Thoracic aorta (tissue), 2 donors: ENCODE results near the gene CLCA1. TPM values are rescaled to one million over a fixed set of nuclear protein-coding genes. Genes with fewer than 3 reads are reported as not detected.

Source experiments
- ATAC-seq: fragments of 150-250 bp; one replicate; pipeline ENCODE4 v1.8.0; 2017; ENCODE audit warnings: low read depth; ENCODE audit not compliant: insufficient number of reproducible peaks, low FRiP score
- DNase-seq: peaks from one replicate; pipeline ENCODE4 v3.0.0-alpha.2; 2020; ENCODE audit warnings: low spot score
- H3K27ac ChIP-seq, 2 donors: fragments of 200-600 bp; sonication (generic); 1 replicate in 1 of 2; 2 replicates in 1 of 2; pipeline ENCODE4 v1.5.1; 2016; ENCODE audit warnings: mild to moderate bottlenecking in 2 of 2, moderate library complexity in 2 of 2
- H3K27me3 ChIP-seq: fragments of 200-600 bp; sonication (generic); replicated peaks from 2 replicates; pipeline ENCODE4 v1.6.0; 2016; ENCODE audit warnings: mild to moderate bottlenecking; ENCODE audit not compliant: insufficient read depth
- H3K36me3 ChIP-seq: fragments of 200-600 bp; sonication (generic); one replicate; pipeline ENCODE4 v1.5.1; 2016
- H3K4me1 ChIP-seq, 2 donors: fragments of 200-600 bp; sonication (generic); 1 replicate in 1 of 2; 2 replicates in 1 of 2; pipeline versions ENCODE4 v1.5.1 to v1.6.0; 2016; ENCODE audit warnings: low read depth in 2 of 2, mild to moderate bottlenecking in 1 of 2; ENCODE audit not compliant: control insufficient read depth in 1 of 2
- H3K4me3 ChIP-seq: fragments of 200-600 bp; sonication (generic); 2 replicates; pipeline ENCODE4 v1.5.1; 2016; ENCODE audit warnings: mild to moderate bottlenecking
- H3K9me3 ChIP-seq: fragments of 200-600 bp; sonication (generic); 2 replicates; pipeline ENCODE4 v1.5.1; 2016
- total RNA-seq, 2 donors: library from RNA; depleted of rRNA; stranded (reverse); fragments of >200 nt; gene quantifications; one replicate each; pipeline versions ENCODE4 v1.1.0 to v1.2.3, GENCODE V29; 2016
- TF ChIP-seq, protein P1 (sequence below): fragments of 200-600 bp; sonication (generic); IDR thresholded peaks from one replicate; pipeline ENCODE4 v1.5.1; 2019; ENCODE audit warnings: antibody characterized with exemption

Gene CLCA1
- total RNA-seq, 2 donors from 2014 or later: not detected

DNA sequence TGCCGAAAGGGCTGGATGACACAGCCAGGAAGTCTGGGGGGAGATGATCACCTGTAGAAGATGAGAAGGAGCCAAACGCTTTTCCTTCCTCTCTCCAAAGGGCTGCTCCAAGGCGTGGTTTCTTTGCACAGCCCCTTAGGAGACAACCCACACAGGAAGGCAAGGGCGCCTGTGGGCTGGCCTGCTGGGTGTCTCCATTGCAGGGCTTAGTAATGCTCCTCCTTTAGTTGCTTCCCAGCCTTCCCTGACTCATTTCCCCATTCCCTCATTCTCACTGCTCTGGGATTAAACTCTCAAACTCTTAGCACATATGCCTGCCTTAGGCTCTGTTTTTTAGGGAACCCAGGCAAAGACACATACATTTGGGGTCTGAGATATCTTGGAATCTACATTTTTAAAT is 1.7 kb upstream of the CLCA1 start:
- Histone ChIP-seq H3K9me3 (no peaks in the 10 kb centered on the region), H3K27me3 (no peaks in the 10 kb centered on the region), H3K4me3 (no peak overlapping the region), H3K4me1 (peaks cover 0 to 11% of the 10 kb centered on the region in 2 donors), H3K27ac (no peak overlapping the region), H3K36me3 (no peaks in the 10 kb centered on the region)
- TF ChIP-seq, protein P1, sequence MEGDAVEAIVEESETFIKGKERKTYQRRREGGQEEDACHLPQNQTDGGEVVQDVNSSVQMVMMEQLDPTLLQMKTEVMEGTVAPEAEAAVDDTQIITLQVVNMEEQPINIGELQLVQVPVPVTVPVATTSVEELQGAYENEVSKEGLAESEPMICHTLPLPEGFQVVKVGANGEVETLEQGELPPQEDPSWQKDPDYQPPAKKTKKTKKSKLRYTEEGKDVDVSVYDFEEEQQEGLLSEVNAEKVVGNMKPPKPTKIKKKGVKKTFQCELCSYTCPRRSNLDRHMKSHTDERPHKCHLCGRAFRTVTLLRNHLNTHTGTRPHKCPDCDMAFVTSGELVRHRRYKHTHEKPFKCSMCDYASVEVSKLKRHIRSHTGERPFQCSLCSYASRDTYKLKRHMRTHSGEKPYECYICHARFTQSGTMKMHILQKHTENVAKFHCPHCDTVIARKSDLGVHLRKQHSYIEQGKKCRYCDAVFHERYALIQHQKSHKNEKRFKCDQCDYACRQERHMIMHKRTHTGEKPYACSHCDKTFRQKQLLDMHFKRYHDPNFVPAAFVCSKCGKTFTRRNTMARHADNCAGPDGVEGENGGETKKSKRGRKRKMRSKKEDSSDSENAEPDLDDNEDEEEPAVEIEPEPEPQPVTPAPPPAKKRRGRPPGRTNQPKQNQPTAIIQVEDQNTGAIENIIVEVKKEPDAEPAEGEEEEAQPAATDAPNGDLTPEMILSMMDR: no peak
- ATAC-seq (no peak), DNase-seq (no peak)

DNA sequence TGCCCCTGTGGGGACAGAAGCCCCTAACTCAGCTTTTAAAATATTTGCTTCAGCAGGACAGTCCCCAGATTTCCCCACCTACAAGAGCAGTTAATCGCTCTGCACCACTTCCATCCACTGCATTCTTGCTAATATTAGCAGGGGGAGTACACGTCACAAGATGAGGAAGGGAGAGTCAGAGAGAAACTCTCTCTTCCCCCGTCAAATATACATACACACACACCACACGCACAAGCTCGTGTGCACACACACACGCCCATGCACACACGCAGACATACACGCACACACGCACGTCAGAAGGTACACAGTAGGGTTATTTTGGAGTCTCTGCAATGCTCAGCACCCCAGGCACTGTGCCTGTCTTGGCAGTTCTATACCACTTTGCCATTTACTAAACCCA is 2.1 kb downstream of the CLCA1 start:
- no peaks in the 10 kb centered on the region for H3K36me3 ChIP-seq
- peaks cover 0 to 11% of the 10 kb centered on the region in 2 donors for H3K4me1 ChIP-seq
- TF ChIP-seq, protein P1: no peak
- H3K4me3 ChIP-seq: no peak overlapping the region
- ATAC-seq (no peak), DNase-seq (no peak)
- H3K9me3 ChIP-seq: no peaks in the 10 kb centered on the region
- H3K27ac ChIP-seq: no peak overlapping the region
- no peaks in the 10 kb centered on the region for H3K27me3 ChIP-seq

DNA sequence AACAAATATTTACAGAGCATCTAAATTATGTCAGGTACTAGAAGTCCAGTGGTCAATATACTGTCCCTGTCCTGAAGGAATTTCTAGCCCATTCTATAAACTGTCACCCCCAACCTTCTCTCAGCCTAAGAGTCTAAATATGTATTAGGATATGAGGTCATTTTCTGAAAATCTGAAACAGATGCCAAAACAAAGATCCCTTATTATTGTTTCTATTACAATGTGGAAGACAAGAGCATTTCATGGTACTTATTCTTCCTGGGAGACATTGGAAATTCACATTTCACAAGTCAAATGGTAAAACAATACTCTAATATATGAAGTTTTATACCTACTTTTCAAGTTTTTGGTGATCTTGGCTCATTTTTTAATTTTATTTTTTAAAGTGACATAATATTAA is 2.6 kb downstream of the CLCA1 start:
- ATAC-seq (no peak), DNase-seq (no peak)
- no peak overlapping the region for H3K4me3 ChIP-seq
- H3K9me3 ChIP-seq: no peaks in the 10 kb centered on the region
- H3K27me3 ChIP-seq: no peaks in the 10 kb centered on the region
- no peaks in the 10 kb centered on the region for H3K36me3 ChIP-seq
- TF ChIP-seq, protein P1: no peak
- H3K27ac ChIP-seq: no peak overlapping the region
- H3K4me1 ChIP-seq: peaks cover 0 to 11% of the 10 kb centered on the region in 2 donors

DNA sequence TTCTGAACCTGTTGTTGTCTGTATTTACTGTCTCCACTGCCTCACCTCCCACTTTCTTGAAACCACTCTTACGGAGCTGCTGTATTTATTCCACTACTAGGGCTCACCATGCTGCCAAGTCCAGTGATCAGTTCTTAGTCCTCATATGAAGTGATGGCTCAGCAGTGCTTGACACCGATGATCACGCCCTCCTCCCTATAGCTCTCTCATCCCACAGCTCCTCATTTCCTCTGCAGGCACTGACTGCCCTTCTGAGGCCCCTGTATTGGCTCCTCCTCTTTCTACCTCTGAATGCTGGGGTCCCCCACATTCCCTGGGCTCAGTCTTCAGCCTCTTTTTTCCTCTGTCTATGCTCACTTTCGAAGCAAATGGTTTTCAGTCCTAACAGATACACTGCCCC is 3.4 kb downstream of the CLCA1 start:
- Histone ChIP-seq H3K36me3 (no peaks in the 10 kb centered on the region), H3K4me3 (no peak overlapping the region), H3K4me1 (peaks cover 0 to 11% of the 10 kb centered on the region in 2 donors), H3K27me3 (no peaks in the 10 kb centered on the region), H3K27ac (no peak overlapping the region), H3K9me3 (no peaks in the 10 kb centered on the region)
- TF ChIP-seq, protein P1: no peak
- no peak for DNase-seq
- ATAC-seq: no peak

- Histone ChIP-seq H3K9me3 (no peaks in the 10 kb centered on the region), H3K27me3 (no peaks in the 10 kb centered on the region), H3K4me1 (peaks cover 0 to 11% of the 10 kb centered on the region in 2 donors), H3K36me3 (no peaks in the 10 kb centered on the region), H3K4me3 (no peak overlapping the region), H3K27ac (no peak overlapping the region)
- no peak for DNase-seq
- TF ChIP-seq, protein P1: no peak
- ATAC-seq: no peak
Observed at GRCh38 chr1:86472767-86473166, 4.0 kb downstream of the CLCA1 start.
